H1 (cell line): ENCODE results near the gene FKBP2.

ENCODE experiments used
- POLR2A ChIP-seq, 2 experiments: IDR thresholded peaks; 1 replicate in 1 of 2; 2 replicates in 1 of 2; pipeline ENCODE4 v1.6.1; 2011; ENCODE audit warnings: low read depth in 2 of 2, low read length in 2 of 2, mild to moderate bottlenecking in 2 of 2; ENCODE audit errors: control extremely low read depth in 1 of 2
- SRF ChIP-seq: IDR thresholded peaks from 2 replicates; pipeline ENCODE4 v1.6.1; 2011; ENCODE audit warnings: mild to moderate bottlenecking, low read depth, low read length, moderate library complexity
- TF ChIP-seq, protein P1 (sequence below), 3 experiments: IDR thresholded peaks; 1 replicate in 2 of 3; 2 replicates in 1 of 3; pipeline versions ENCODE4 v1.5.1 to v1.6.1; 2011; ENCODE audit warnings: low read length in 3 of 3, mild to moderate bottlenecking in 3 of 3, inconsistent platforms in 2 of 3, low read depth in 1 of 3, moderate library complexity in 1 of 3; ENCODE audit not compliant: insufficient read depth in 1 of 3; ENCODE audit errors: control extremely low read depth in 1 of 3
- TF ChIP-seq, protein P2 (sequence below): IDR thresholded peaks from 2 replicates; pipeline ENCODE4 v1.6.1; 2011; ENCODE audit warnings: low read depth, mild to moderate bottlenecking, low read length; ENCODE audit not compliant: insufficient read depth

DNA sequence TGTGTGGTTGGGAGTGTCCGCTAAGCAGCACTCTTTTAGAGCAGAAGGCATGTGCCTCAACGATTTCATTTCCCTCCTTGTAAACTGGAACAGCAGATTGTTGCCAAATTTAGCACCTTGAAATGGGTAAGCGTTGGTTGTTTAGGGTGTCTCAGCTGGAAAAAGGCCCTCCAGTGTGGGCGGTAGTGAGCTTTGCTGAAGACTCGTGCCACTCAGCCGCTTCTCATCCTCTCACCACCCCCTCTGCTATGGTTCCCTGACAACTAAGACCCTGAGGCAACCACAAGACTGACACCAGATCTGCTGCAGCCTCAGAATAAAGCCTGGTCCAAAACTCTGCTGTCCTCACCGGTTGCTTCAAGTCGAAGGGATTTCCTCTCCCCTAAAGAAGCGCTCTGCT lies 44.3 kb upstream of the FKBP2 start:
- TF ChIP-seq POLR2A (IDR thresholded peaks at IDR 0.05; ENCODE audit: control extremely low read depth in 1 of 2, low read depth in 2 of 2, low read length in 2 of 2) (no peak), SRF (no peak)
- TF ChIP-seq, protein P1, sequence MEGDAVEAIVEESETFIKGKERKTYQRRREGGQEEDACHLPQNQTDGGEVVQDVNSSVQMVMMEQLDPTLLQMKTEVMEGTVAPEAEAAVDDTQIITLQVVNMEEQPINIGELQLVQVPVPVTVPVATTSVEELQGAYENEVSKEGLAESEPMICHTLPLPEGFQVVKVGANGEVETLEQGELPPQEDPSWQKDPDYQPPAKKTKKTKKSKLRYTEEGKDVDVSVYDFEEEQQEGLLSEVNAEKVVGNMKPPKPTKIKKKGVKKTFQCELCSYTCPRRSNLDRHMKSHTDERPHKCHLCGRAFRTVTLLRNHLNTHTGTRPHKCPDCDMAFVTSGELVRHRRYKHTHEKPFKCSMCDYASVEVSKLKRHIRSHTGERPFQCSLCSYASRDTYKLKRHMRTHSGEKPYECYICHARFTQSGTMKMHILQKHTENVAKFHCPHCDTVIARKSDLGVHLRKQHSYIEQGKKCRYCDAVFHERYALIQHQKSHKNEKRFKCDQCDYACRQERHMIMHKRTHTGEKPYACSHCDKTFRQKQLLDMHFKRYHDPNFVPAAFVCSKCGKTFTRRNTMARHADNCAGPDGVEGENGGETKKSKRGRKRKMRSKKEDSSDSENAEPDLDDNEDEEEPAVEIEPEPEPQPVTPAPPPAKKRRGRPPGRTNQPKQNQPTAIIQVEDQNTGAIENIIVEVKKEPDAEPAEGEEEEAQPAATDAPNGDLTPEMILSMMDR (IDR thresholded peaks at IDR 0.05; ENCODE audit: control extremely low read depth in 1 of 3, insufficient read depth in 1 of 3, low read depth in 1 of 3, low read length in 3 of 3): no peak
- TF ChIP-seq, protein P2, sequence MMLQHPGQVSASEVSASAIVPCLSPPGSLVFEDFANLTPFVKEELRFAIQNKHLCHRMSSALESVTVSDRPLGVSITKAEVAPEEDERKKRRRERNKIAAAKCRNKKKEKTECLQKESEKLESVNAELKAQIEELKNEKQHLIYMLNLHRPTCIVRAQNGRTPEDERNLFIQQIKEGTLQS: no peak
